Fibroblast of skin of left quadriceps (primary cell): ENCODE data around the gene PLPPR3.

Experiments
- DNase-seq, 2 experiments: peaks; one replicate each; pipeline ENCODE4 v3.0.0-alpha.2; 2013; ENCODE audit warnings: low read depth in 2 of 2

PLPPR3 gene

DNA sequence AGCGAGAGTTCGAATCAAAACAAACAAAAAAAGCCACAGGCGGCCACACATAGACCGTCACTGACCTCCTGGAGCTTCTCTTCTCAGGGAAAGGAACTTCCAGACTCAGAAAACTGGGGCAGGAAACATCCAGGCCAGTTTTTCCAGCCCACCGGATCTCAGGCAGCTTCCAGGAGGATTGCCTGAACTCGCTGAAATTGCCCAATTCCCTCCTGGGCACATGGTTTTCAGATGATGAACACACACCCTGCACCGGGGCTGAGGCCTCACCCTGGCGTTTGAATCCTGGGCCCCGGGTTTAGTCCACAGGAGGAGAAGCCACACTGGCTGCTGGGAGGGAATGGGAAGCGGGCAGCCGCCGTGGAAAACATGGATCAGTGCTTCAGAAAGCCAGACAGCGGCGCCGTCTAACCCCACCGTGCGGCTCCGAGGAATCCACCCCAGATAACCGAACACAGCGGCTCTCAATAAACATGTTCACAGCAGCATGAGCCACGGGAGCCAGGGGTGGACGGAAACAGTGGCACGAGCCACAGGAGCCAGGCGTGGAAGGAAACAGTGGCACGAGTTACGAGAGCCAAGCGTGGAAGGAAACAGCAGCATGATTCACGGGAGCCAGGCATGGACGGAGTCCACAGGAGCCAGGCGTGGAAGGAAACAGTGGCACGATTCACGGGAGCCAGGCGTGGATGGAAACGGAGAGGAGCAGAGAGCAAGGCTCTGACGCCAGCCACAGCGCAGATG is 42.7 kb downstream of the PLPPR3 start:
- peak; percentile 86 to 87 for DNase-seq

GRCh38 chr19:776549-776948 is 45.2 kb downstream of the PLPPR3 start:
- no peak for DNase-seq

DNA sequence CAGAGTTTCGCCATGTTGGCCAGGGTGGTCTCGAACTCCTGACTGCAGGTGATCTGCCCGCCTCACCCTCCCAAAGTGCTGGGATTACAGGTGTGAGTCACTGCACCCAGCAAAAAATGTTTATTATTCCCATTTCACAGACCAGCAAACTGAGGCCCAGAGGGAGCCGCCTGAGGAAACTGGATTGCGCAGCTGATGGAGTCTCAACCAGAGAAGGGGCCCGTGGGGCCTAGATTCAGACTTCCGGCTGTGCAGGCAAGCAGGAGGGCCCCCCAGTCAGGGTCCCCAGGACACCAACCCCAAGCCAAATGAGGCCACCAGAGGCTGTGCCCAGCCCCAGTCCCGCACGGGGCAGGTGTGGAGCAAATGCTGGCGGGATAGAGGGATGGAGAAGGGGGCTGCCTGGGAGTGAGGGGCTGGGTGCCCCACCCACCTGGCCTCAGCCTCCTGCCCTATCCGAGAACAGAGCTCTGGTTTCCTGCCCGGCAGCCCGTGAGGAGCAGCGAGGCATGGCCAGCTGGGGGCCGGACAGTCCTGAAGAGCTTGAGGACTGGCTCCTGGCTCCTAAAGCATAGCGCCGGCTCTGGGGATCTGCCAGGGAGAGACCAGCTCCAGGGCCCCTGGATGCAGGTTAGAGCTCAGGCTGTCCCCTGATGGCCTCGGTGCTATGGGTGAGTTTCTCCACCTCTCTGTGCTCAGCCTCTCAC is 48.9 kb downstream of the PLPPR3 start:
- DNase-seq: no peak

DNA sequence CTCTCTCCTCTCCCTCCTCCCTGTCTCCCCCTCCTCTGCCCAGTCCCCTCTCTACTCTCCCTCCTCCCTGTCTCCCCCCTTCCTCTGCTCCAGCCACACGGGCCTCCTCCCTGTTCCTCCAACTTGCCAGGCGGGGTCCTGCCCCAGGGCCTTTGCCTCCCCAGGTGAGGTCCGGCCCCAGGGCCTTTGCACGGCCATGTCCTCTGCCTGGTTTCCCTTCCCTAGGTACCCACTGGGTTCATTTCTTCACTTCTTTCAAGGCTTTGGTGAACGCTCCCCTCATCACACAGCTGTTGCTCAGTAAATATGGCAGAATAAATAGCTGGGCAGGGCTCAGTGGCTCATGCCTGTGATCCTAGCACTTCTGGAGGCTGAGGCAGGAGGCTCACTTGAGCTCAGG is 49.7 kb downstream of the PLPPR3 start:
- DNase-seq: no peak

DNA sequence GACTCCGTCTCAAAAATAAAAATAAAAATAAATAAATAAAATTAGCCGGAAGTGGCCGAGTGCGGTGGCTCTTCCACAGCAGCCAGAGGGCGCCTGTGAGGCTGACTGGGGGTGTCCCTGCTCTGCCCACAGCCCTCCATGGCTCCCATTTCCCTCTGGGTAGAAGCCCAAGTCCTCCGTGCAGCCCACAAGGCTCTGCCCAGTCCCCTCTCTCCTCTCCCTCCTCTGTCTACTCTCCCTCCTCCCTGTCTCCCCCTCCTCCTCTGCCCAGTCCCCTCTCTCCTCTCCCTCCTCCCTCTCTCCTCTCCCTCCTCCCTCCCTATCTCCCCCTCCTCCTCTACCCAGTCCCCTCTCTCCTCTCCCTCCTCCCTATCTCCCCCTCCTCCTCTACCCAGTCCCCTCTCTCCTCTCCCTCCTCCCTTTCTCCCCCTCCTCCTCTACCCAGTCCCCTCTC is 50.4 kb downstream of the PLPPR3 start:
- no peak for DNase-seq

DNA sequence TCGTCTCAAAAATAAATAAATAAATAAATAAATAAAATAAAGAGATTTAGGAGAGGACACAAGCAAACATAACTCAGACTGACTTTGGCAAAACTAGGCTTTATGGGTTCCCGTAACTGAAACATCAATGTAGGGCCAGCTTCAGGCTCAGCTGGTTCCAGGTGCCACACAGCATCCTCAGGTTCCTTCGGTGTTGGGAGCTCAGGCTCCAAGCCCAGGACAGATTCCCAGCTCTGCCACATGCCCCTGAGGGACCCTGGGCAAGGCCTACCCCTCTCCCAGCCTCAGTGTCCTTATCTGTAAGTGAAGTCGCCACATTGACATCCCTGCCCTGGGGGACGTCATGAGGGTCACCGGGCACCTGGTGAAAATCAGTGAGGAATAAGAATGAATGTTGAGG is 52.1 kb downstream of the PLPPR3 start:
- no peak for DNase-seq

DNA sequence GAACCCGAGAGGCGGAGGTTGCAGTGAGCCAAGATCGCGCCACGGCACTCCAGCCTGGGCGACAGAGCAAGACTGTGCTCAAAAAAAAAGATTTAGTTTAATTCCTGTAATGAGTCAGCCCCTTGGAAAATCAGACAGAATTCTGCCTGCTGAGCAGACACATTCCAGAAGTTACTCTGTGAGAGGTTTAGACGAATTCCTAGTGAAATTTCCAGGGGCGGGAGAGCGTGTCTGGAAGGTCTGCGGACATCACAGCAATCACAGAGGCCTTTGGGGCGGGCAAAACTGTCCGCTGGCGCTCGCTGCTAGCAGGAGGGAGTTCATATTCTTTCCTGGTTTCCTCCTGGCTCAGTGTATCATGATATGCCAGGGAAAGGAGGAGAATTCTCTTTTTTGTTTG is 53.3 kb downstream of the PLPPR3 start:
- DNase-seq: peak; percentile 66 to 67

GRCh38 chr19:765179-765738 is 56.5 kb downstream of the PLPPR3 start:
- no peak for DNase-seq

GRCh38 chr19:764301-764700 is 57.5 kb downstream of the PLPPR3 start:
- DNase-seq: no peak

DNA sequence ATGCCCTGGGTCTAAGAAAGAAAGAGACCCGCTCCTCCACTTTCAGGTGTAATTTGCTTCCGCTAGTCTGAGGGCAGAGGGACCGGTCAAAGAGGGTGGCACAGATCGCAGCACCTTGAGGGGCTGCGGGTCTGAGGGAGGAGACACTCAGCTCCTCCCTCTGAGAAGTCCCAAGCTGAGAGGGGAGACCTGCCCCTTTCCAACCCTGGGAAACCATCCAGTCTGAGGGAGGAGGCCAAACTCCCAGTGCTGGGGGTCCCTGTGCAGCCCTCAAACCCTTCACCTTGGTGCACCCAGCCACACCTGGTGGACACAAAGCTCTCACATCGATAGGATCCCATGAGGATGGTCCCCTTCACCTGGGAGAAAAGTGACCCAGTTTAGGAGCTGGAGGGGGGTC is 57.9 kb downstream of the PLPPR3 start:
- no peak for DNase-seq

- no peak for DNase-seq
Observed at GRCh38 chr19:763181-763580, 58.6 kb downstream of the PLPPR3 start.
